Muscle of arm (tissue), 12 donors: ENCODE measurements around the gene LDLRAD3. TPM values are rescaled to one million over a fixed set of nuclear protein-coding genes. Genes with fewer than 3 reads are reported as not detected.

Experiments used
- DNase-seq: peaks from one replicate; pipeline ENCODE4 v3.0.0-alpha.2; 2013
- polyA plus RNA-seq, 12 donors: library from polyadenylated mRNA; unstranded; fragments of 120-200 nt; gene quantifications; one replicate each; pipeline ENCODE4 v1.2.1, GENCODE V29; 2013; ENCODE audit not compliant: insufficient read length in 12 of 12

LDLRAD3 gene
- polyA plus RNA-seq, 12 donors, result 18.9 to 29.9 (median 25.4) TPM; not detected in 1

GRCh38 chr11:36101466-36101865, 157.6 kb downstream of the LDLRAD3 start:
- no peak for DNase-seq

GRCh38 chr11:36102868-36103267, 159.0 kb downstream of the LDLRAD3 start:
- no peak for DNase-seq

GRCh38 chr11:36103933-36104530, 160.2 kb downstream of the LDLRAD3 start:
- no peak for DNase-seq

- no peak for DNase-seq
These were observed 160.8 kb downstream of the LDLRAD3 start for GRCh38 chr11:36104660-36104992.

GRCh38 chr11:36105743-36106581, 162.1 kb downstream of the LDLRAD3 start:
- no peak for DNase-seq

GRCh38 chr11:36107547-36107946, 163.7 kb downstream of the LDLRAD3 start:
- no peak for DNase-seq

GRCh38 chr11:36108881-36109589, 165.2 kb downstream of the LDLRAD3 start:
- no peak for DNase-seq

GRCh38 chr11:36109590-36109849, 165.7 kb downstream of the LDLRAD3 start:
- no peak for DNase-seq

- DNase-seq, result no peak
These were observed 166.2 kb downstream of the LDLRAD3 start for GRCh38 chr11:36109850-36110606.

GRCh38 chr11:36110668-36111410, 167.0 kb downstream of the LDLRAD3 start:
- no peak for DNase-seq

- no peak for DNase-seq
These were observed 170.2 kb downstream of the LDLRAD3 start for GRCh38 chr11:36114095-36114494.

GRCh38 chr11:36115378-36115801, 171.5 kb downstream of the LDLRAD3 start:
- DNase-seq, result no peak

- no peak for DNase-seq
These were observed 172.3 kb downstream of the LDLRAD3 start for GRCh38 chr11:36116161-36116560.

GRCh38 chr11:36118084-36118483, 174.2 kb downstream of the LDLRAD3 start:
- no peak for DNase-seq

- DNase-seq, result no peak
These were observed 175.4 kb downstream of the LDLRAD3 start for GRCh38 chr11:36119300-36119699.

- no peak for DNase-seq
These were observed 177.2 kb downstream of the LDLRAD3 start for GRCh38 chr11:36121054-36121453.

GRCh38 chr11:36122671-36123070, 178.8 kb downstream of the LDLRAD3 start:
- DNase-seq, result no peak

- peak; percentile 48 for DNase-seq
These were observed 179.7 kb downstream of the LDLRAD3 start for GRCh38 chr11:36123336-36124101.

GRCh38 chr11:36126678-36127077, 182.8 kb downstream of the LDLRAD3 start:
- DNase-seq, result no peak

GRCh38 chr11:36127550-36127949, 183.7 kb downstream of the LDLRAD3 start:
- no peak for DNase-seq

GRCh38 chr11:36129955-36130354, 186.1 kb downstream of the LDLRAD3 start:
- no peak for DNase-seq
